ENCODE data around the gene NLGN1. TPM values are rescaled to one million over a fixed set of nuclear protein-coding genes. Genes with fewer than 3 reads are reported as not detected.

Gene NLGN1
- total RNA-seq, 2 donors from 2014 or later: not detected

DNA sequence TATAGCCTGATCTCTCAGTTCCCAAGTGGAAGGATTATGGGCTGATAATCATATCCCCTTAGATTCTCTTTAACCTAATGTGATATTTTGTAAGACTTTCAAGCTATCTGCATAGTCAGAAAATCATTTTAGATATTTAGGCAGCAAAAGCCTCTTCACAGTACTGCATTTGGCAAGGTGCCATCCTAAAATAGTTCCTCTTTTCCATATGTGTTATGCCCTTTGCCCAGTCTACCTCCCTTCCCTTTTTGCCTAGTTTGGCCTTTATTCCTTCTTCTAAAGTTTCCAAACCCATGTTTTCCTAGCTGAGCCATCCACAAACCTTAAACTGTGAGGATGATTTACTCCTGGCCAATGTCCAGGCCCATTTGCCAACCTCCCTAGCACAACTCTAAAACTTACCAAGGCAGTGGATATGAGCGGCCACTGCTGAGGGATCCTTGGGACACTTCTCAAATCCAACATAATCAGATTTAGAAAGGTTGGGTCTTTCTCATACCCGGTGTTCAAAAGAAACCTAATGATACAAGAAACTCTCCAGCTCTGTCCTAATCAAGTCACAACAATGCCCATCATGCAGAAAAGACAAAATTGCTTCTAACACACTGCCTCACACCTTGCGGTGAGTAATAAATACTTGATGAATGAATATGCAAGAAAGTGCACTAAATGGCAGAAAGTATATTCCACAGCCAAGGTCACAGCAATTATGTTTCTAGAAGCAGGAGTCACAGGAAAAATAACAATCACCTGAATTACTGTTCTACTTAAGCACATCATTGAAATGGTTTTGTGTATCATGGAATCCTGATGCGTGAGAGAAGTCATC, 493.9 kb downstream of the NLGN1 start:
- no peak for ATAC-seq (replicated peaks)

DNA sequence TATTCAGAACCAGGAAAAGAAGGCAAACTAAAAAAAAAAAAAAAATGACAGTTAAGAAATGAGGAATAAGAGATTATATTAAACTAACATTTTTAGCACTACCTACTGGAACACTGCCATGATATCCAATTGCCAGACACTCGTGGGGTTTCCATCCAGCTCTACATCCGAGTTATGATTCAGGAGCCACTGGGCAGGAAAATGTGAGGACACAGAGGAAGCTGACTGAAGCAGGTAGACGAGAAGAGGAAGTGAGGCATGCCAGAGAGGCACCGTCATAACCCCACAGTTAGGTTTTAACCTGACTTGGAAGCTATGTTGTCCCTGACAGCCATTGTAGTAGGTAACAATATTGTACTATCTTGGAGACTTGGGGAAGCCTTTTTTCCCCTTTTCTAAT, 495.0 kb downstream of the NLGN1 start:
- Mint-ChIP-seq H3K4me3 (no peak overlapping the region), H3K36me3 (ENCODE audit: low read depth) (no peaks in the 10 kb centered on the region), H3K27me3 (no peaks in the 10 kb centered on the region), H3K4me1 (no peaks in the 10 kb centered on the region), H3K27ac (no peak overlapping the region), H3K9me3 (peaks cover 6% of the 10 kb centered on the region)
- no peak for ATAC-seq (replicated peaks)

More for the DNA sequence above, 493.9 kb downstream of the NLGN1 start:
- H3K27me3 Mint-ChIP-seq: no peaks in the 10 kb centered on the region
- no peak overlapping the region for H3K4me3 Mint-ChIP-seq
- H3K4me1 Mint-ChIP-seq: no peaks in the 10 kb centered on the region
- peaks cover 6% of the 10 kb centered on the region for H3K9me3 Mint-ChIP-seq
- no peaks in the 10 kb centered on the region for H3K36me3 Mint-ChIP-seq (ENCODE audit: low read depth)
- H3K27ac Mint-ChIP-seq: no peak overlapping the region

DNA sequence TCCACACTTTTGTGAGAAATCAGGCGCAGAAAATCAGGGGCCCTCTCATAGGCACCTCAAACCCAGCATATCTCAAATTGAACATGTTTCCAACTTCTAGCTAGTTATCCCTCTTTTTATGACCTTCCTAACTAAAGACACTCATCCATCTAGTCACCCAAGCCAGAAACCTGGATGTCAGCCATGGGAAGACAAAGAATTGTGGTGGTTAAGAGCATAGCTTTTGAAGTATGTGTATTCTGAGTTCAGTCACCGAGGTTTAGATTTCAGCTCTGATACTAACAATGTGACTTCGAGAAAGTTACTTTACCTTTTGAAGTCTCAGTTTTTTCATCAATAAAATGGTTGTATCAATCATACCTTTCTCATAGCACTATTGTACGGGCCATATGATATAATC, 495.5 kb downstream of the NLGN1 start:
- Mint-ChIP-seq H3K4me1 (no peaks in the 10 kb centered on the region), H3K27me3 (no peaks in the 10 kb centered on the region), H3K4me3 (no peak overlapping the region), H3K27ac (no peak overlapping the region), H3K36me3 (ENCODE audit: low read depth) (no peaks in the 10 kb centered on the region), H3K9me3 (peaks cover 6% of the 10 kb centered on the region)
- ATAC-seq (replicated peaks): no peak

DNA sequence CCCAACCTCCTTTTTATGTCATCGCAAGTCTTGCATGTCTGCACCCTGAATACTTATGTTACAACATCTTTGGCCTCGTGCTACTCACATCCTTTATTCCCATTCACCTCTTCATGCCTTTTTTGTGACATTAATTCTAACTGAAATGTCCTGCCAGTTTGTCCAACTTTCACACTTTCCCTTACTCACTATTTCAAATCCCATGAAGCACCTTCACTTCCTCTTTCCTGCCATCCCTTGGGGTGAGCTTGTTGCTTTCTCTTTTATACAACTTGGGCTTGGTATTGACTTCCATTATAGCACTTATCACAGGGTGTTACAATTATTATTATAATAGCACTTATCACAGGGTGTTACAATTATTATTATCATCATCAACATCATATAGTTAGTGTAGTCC, 496.3 kb downstream of the NLGN1 start:
- Mint-ChIP-seq H3K4me1 (no peaks in the 10 kb centered on the region), H3K4me3 (no peak overlapping the region), H3K27me3 (no peaks in the 10 kb centered on the region), H3K9me3 (peaks cover 6% of the 10 kb centered on the region), H3K27ac (no peak overlapping the region), H3K36me3 (ENCODE audit: low read depth) (no peaks in the 10 kb centered on the region)
- no peak for ATAC-seq (replicated peaks)

DNA sequence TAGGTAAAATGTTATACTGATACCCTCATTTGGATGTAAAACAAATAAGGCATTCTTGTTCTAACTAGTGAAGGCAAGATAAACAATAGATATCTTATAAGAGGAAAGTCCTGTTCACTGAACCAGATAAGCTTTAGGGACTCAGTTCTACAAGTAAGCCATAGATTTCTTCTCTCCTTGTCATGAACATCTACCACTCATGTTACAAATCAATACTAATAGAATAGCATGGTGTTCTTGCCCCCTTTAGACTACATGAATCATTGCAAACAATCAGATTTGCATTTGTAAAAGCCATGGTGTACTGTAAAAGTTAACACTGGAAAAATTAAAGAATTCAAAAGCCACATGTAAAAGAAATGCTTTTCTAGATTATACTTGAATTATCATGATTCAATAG, 500.1 kb downstream of the NLGN1 start:
- Mint-ChIP-seq H3K9me3 (peaks cover 6% of the 10 kb centered on the region), H3K27ac (no peak overlapping the region), H3K4me1 (no peaks in the 10 kb centered on the region)

DNA sequence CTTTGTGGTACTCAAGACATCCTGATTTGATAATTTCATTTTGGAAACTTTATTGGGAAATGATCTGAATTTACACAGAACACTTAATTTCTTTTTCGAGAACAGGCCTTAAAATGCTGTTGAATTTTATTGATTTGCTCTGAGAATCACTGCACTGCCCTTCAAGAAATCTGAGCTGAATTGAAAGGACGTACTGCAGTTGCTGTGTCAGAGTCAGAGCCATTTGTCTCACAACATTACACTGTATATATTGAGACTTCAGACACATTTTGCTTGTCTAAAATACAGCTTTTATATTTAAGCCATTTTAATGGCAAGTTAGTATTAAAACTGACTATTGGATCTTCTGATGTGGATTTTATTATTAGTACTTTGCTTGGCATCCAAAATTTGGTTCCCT, 504.1 kb downstream of the NLGN1 start:
- Mint-ChIP-seq H3K9me3 (peaks cover 7% of the 10 kb centered on the region), H3K4me3 (no peak overlapping the region), H3K4me1 (no peaks in the 10 kb centered on the region), H3K36me3 (ENCODE audit: low read depth) (no peaks in the 10 kb centered on the region), H3K27me3 (no peaks in the 10 kb centered on the region), H3K27ac (no peak overlapping the region)
- ATAC-seq (replicated peaks): no peak

More for the DNA sequence above, 500.1 kb downstream of the NLGN1 start:
- Mint-ChIP-seq H3K36me3 (ENCODE audit: low read depth) (no peaks in the 10 kb centered on the region), H3K4me3 (no peak overlapping the region), H3K27me3 (no peaks in the 10 kb centered on the region)
- ATAC-seq (replicated peaks): no peak

DNA sequence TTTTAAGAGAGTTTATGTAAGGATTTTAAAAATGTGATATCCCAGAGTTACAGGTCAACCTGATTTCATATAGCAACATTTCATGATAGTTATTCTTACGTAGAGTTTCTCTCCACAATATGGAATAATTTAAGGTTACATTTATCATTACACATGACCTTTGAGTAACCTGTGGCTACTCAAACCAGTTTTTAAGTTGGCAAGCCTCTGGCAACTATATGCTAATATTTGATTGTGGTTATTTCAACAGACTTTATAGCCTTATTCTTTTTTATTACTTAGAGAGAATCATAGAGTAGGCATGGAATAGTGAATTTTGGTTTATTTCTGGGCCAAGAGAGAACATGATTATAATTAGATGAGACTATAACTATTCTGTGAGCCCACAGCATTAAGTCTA, 504.9 kb downstream of the NLGN1 start:
- Mint-ChIP-seq H3K27ac (no peak overlapping the region), H3K4me3 (no peak overlapping the region), H3K36me3 (ENCODE audit: low read depth) (no peaks in the 10 kb centered on the region), H3K27me3 (no peaks in the 10 kb centered on the region), H3K4me1 (no peaks in the 10 kb centered on the region), H3K9me3 (peaks cover 7% of the 10 kb centered on the region)
- ATAC-seq (replicated peaks): no peak

DNA sequence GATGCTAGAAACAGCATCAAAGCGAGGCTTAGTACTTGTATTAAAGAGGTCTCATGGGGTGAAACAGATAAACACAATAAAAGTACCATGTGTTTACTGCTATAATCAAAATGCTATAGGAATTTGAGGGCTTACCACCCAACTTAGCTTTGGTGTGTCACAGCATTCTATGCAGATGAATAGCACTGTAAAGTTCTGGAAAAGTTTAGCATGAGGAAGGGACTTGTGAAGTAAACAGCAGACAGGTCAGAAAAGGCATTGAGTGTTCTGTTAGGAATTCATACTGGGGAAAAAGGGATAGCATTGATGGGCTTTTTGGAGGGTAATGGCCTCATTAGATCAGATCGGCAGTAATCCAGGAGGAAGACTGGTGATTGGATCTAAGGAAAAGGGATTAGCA, 505.3 kb downstream of the NLGN1 start:
- Mint-ChIP-seq H3K27ac (no peak overlapping the region), H3K36me3 (ENCODE audit: low read depth) (no peaks in the 10 kb centered on the region), H3K4me1 (no peaks in the 10 kb centered on the region), H3K27me3 (no peaks in the 10 kb centered on the region), H3K9me3 (peaks cover 7% of the 10 kb centered on the region), H3K4me3 (no peak overlapping the region)
- no peak for ATAC-seq (replicated peaks)

DNA sequence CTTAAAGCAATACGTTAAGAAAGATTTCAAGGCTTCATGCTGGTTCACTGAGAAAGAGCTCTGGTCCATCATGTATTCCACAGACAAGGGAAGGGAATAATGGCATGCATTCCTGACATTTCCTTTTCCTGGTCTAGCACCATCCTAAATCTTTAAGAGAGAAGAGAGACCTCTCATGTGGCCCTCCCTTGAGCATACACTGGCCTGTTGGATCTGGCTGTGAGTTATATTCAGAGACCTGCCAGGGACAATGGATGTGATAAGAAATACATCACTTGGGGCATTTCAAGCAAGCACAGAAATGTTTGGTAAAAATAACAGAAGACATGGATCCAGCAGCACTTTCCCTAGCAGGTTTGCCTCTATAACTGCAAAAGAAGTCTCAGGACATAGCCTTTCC, 507.8 kb downstream of the NLGN1 start:
- H3K36me3 Mint-ChIP-seq (ENCODE audit: low read depth): no peaks in the 10 kb centered on the region
- ATAC-seq (replicated peaks): no peak
- H3K9me3 Mint-ChIP-seq: peaks cover 14% of the 10 kb centered on the region
- no peaks in the 10 kb centered on the region for H3K27me3 Mint-ChIP-seq
- H3K27ac Mint-ChIP-seq: no peak overlapping the region
- no peak overlapping the region for H3K4me3 Mint-ChIP-seq
- no peaks in the 10 kb centered on the region for H3K4me1 Mint-ChIP-seq

DNA sequence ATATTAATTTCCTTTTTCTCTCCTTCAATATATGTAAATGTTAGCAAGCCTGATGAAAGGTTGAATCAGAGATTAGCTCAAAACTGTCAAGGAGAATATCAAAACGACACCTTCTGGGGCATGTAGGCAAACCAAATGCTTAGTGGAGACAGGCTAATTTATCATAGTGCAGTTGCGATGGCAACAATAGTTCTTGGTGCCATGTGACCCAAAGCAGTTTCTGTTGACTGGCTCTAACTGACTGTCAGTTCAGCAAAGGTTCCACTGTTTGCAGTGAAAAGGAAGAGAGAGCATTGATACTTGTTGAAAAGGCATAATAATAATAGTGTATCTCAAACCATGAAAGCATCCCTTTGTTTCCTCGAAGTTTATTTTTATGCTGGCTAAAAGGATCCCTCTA, 513.9 kb downstream of the NLGN1 start:
- no peak for ATAC-seq (replicated peaks)

DNA sequence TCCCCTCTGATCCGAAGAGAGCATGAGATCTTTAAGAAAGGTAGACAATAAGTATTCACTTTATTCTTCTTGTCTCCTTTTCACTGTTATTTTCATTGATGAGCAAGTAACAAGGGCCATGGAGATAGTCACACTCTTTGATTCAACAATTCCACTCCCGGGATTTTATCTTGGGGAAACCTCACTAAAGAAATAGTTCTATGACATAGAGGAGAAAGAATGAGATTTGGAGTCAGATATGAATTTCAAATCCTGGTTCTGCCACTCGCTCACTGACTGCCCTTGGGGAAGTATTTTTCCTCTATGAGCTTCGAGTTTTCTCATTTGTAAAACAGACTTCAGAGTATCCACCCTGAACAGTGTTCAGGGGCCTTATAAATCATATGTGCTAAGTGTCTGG, 514.6 kb downstream of the NLGN1 start:
- ATAC-seq (replicated peaks): no peak
- peaks cover 10% of the 10 kb centered on the region for H3K9me3 Mint-ChIP-seq
- H3K27ac Mint-ChIP-seq: no peak overlapping the region
- no peaks in the 10 kb centered on the region for H3K4me1 Mint-ChIP-seq
- no peaks in the 10 kb centered on the region for H3K27me3 Mint-ChIP-seq
- H3K36me3 Mint-ChIP-seq (ENCODE audit: low read depth): no peaks in the 10 kb centered on the region
- H3K4me3 Mint-ChIP-seq: no peak overlapping the region

More for the DNA sequence above, 513.9 kb downstream of the NLGN1 start:
- H3K9me3 Mint-ChIP-seq: peaks cover 10% of the 10 kb centered on the region
- H3K27ac Mint-ChIP-seq: no peak overlapping the region
- no peaks in the 10 kb centered on the region for H3K36me3 Mint-ChIP-seq (ENCODE audit: low read depth)
- no peaks in the 10 kb centered on the region for H3K27me3 Mint-ChIP-seq
- no peaks in the 10 kb centered on the region for H3K4me1 Mint-ChIP-seq
- no peak overlapping the region for H3K4me3 Mint-ChIP-seq

DNA sequence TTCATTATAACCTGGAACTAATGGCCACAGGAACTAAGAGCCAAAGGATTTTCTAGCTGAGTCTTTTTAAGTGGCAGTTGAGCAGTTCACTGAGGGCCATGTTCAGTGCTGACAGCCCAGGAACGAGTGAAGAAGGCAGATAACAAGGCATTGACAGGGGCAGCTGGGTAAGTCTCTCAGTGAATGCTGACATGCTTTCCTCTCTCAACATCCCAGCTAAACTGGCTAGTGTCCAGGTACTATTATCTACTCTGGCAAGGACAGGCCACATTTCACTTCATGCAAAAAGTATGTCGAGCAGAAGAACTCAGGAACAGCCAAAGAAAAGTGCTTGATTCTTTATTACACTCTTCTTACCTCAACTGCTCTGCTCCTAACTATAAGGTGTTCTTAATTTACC, 515.9 kb downstream of the NLGN1 start:
- Mint-ChIP-seq H3K4me1 (no peaks in the 10 kb centered on the region), H3K4me3 (no peak overlapping the region), H3K36me3 (ENCODE audit: low read depth) (no peaks in the 10 kb centered on the region), H3K27ac (no peak overlapping the region), H3K9me3 (peaks cover 10% of the 10 kb centered on the region), H3K27me3 (no peaks in the 10 kb centered on the region)
- ATAC-seq (replicated peaks): no peak

DNA sequence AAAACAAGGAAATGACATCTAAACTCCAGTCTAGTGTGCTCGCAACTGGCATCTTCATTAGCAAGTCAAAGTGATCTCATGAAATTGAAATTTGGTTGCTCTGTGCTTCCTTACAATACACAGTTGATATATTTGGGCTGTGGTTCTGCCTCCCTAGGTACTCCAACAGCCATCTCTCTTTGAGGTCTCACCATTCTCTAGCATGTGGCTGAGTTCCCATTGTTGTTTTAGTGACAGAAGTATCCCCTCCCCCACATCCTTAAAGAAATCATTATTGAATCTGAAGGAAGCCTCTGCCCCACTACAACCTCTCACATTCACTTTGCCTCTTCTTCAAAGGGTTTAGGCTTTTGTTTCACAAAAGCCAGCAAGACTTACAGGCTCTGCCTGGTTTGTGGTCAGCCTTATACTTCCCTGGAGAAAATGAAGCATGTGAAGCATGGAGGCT, 516.5 kb downstream of the NLGN1 start:
- no peak overlapping the region for H3K27ac Mint-ChIP-seq
- no peaks in the 10 kb centered on the region for H3K27me3 Mint-ChIP-seq
- no peak overlapping the region for H3K4me3 Mint-ChIP-seq
- H3K4me1 Mint-ChIP-seq: no peaks in the 10 kb centered on the region
- H3K36me3 Mint-ChIP-seq (ENCODE audit: low read depth): no peaks in the 10 kb centered on the region
- peaks cover 11% of the 10 kb centered on the region for H3K9me3 Mint-ChIP-seq
- no peak for ATAC-seq (replicated peaks)

DNA sequence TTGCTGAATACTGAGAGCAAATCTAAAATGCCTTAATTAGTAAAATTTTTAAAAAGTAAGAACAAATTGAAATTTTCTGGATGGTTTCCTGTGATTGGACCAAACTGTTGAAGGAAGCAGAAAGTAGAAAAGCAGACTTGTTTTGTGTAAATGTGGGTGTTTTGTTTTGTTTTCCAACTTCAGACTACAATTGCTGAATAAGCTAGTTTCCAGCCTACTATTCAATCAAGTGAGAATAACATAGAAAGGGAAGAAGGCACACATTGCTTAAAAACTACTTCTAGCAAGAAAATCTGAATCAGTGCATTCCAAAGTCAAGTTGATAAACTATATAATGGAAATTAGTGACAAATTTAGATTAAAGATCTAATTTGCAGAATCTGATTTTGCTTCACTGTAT, 519.3 kb downstream of the NLGN1 start:
- Mint-ChIP-seq H3K27me3 (no peaks in the 10 kb centered on the region), H3K36me3 (ENCODE audit: low read depth) (no peaks in the 10 kb centered on the region), H3K9me3 (peaks cover 6% of the 10 kb centered on the region), H3K4me3 (no peak overlapping the region), H3K4me1 (no peaks in the 10 kb centered on the region), H3K27ac (no peak overlapping the region)
- ATAC-seq (replicated peaks): no peak

DNA sequence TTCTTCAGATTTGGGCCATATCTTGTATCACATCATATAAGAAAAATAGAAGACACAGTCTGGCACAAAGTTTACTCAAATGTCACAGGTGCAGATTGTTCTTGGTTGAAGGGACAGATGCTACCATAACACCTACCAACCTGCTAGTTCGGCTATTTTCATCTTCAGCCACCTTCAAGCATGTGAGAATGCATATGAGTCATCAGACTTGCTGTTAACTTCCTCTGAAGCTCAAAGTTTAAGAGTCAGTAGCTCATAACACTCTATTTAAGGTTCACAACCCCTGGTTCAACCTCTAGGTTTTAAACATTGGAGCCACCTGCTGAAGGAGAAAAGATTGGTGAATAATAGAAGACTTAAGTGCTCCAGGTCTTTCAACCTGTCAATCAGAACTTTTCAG, 522.8 kb downstream of the NLGN1 start:
- peaks cover 3% of the 10 kb centered on the region for H3K9me3 Mint-ChIP-seq
- H3K36me3 Mint-ChIP-seq (ENCODE audit: low read depth): no peaks in the 10 kb centered on the region
- H3K4me3 Mint-ChIP-seq: no peak overlapping the region
- no peaks in the 10 kb centered on the region for H3K27me3 Mint-ChIP-seq
- no peak overlapping the region for H3K27ac Mint-ChIP-seq
- ATAC-seq (replicated peaks): no peak
- H3K4me1 Mint-ChIP-seq: no peaks in the 10 kb centered on the region

All from activated T-helper 17 cell treated with anti-CD3 and anti-CD28 coated beads, Interleukin-2, amount 50 U/mL, for 72 hours (primary cell).